Activated effector memory CD4-positive, alpha-beta T cell treated with Interleukin-2 at 50 U/mL for 16 hours (primary cell): ENCODE data around the gene HACL1.

ENCODE experiments used
- DNase-seq: peaks from one replicate; pipeline ENCODE4 v3.0.0-alpha.2; 2020

The HACL1 gene

GRCh38 chr3:15521573-15521965 lies 79.8 kb downstream of the HACL1 start, which contains the start of gene COLQ:
COLQ (minus strand) TSS chr3:15521706; CDS start chr3:15521625, 81 bp downstream.
- no peak for DNase-seq

DNA sequence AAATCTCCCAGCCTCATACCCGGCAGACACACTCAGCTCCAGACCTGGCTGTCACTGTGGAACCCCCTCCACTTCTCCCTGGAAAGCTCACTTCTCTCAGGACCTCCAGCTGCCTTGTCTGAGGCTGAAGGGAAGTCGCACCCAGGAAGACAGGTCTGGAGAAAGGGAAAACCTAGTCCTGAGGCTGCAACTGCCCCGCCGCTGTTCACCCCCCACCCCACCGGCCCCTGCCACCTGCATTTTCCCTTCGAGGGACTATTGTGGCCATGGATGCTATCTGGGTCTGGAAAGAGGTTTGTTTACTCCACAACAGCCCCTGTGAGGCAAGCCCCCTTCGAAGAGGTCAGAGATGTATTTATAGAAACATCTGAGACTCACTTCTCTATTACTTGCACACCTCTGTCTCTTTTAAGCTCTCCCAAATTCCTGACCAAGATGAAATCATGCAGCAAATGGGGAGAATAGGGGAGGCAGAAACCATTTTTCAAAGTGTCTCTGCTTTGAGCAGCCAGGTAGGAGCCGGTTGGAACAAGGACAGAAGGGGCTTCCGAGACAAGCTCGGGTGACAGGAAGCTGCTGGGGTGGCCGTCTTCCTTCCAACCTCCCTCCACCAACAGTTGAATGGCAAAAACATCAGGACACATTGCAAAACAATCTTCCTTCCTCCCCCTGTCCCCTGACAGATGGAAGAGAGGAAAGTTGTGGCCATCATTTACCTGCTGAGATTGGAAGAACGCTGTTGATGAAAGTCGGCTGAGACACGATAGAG lies 80.4 kb downstream of the HACL1 start:
- no peak for DNase-seq

DNA sequence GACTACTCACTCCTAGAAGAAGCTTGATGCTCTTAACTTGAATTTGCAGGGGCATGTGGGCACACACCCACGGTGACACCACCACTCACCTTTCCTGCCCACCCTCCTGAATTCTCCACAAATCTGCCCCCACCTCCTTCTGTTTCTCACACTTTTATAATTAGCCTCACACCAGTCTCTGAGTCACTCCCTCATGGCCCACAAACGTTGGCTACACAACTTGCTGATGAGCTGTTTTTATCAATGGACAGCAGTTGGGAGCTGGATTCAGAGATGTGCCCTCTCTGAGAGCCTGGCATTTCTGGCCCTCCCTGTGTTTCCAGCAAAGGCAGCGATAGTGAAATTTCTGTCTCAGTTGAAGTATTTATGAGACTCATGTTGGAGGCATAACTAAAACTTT lies 81.2 kb downstream of the HACL1 start:
- no peak for DNase-seq

DNA sequence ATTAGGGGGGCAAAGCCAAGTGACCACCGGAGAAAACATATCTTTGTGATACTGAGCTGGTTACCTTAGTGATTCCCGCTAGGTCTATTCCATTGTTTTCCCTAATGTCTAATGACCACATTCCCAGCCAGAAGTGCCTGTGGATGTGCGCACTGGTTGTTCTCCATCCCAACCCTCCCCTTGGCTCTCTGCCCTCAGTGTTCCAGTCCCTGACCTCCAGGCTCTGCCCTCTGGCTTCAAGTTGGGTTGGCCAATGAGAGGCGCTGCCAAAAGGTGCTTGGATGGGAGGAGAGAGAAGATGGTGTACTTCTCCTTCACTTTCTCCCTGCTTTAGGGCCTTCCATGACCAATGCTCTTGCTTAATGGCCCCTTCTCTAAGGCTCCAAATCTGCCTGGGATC lies 82.3 kb downstream of the HACL1 start:
- no peak for DNase-seq

- no peak for DNase-seq
Observed at GRCh38 chr3:15514663-15515340, 86.6 kb downstream of the HACL1 start.

DNA sequence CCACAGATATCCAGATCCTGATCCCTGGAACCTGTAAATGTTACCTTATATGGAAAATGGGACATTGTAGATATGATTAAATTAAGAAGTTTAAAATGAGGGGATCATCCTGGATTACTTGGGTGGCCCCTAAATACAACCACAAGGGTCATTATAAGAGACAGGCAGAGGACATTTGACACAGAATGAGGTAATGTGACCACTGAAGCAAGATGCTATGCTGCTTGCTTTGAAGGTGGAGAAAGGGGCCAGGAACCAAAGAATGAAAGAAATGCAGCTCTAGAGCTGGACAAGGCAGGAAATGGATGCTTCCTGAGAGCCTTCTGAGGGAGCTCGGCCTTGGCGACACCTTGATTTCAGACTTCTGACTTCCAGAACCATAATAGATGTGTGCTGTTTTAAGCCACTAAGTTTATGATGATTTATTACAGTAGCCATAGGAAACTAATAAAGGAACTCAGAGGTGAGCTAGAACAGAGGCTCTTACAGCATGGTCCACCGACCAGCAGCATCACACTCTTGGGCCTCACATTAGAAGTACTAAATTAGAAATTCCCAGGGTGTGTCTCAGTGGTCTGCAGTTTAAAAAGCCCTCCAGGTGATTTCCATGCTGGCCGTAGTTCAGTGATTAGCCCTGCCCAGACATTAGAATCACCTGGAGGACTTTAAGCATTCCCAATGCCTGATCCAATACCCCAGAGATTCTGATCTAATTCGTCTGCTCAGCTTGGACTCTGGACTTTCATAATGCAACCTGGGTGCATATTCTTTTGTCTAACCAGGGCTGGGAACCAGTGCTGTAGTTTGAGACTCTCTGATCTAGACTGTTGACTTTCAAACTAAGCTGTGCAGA lies 87.3 kb downstream of the HACL1 start:
- DNase-seq, result no peak

- DNase-seq, result no peak
Observed at GRCh38 chr3:15513116-15513515, 88.3 kb downstream of the HACL1 start.

- DNase-seq, result no peak
Observed at GRCh38 chr3:15512166-15512565, 89.2 kb downstream of the HACL1 start.

DNA sequence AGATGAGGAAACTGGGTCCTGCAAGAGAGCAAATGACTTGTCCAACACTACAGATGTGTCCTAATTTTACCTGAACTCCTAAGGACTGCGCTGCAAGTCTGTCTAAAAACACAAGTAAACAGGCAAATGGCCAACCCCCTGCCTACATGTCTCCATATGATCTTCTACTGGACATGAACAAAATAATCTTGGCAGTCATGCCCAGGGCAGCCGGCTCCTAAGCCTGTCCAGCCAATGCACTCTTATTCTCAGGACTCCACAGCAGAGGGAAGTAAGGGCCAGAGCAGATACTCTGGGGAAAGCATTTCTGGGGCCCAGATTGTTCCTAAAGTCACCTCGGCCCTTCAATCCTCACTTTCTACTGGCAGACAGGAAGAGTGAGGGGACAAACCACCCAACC lies 90.2 kb downstream of the HACL1 start:
- no peak for DNase-seq
